ENCODE data around the gene LCAT.
"Not testable (repeated sequence)": the region's sequence is repeated elsewhere in the genome, so short reads cannot be mapped to it uniquely, and the experiment has no call there.

LCAT gene

GRCh38 chr16:67946966-67947558 is 3.1 kb upstream of the LCAT start:
- DNase-seq (ENCODE audit: low read depth, low spot score), result no peak

- no peak for DNase-seq (ENCODE audit: low read depth, low spot score)
Measured at GRCh38 chr16:67946128-67946569, 2.2 kb upstream of the LCAT start.

GRCh38 chr16:67945392-67945933 is 1.5 kb upstream of the LCAT start:
- no peak for DNase-seq (ENCODE audit: low read depth, low spot score)

GRCh38 chr16:67944690-67945391 is 921 bp upstream of the LCAT start:
- no peak for DNase-seq (ENCODE audit: low read depth, low spot score)

GRCh38 chr16:67943256-67943618 is 683 bp downstream of the LCAT start:
- no peak for DNase-seq (ENCODE audit: low read depth, low spot score)

GRCh38 chr16:67942510-67943255 is 1.2 kb downstream of the LCAT start:
- no peak for DNase-seq (ENCODE audit: low read depth, low spot score)

- DNase-seq (ENCODE audit: low read depth, low spot score), result no peak
Measured at GRCh38 chr16:67942200-67942509, 1.8 kb downstream of the LCAT start.

GRCh38 chr16:67941469-67942199 is 2.3 kb downstream of the LCAT start:
- no peak for DNase-seq (ENCODE audit: low read depth, low spot score)

- DNase-seq (ENCODE audit: low read depth, low spot score), result no peak
Measured at GRCh38 chr16:67940446-67941089, 3.4 kb downstream of the LCAT start.

GRCh38 chr16:67939507-67940445 is 4.1 kb downstream of the LCAT start:
- no peak for DNase-seq (ENCODE audit: low read depth, low spot score)

GRCh38 chr16:67937713-67938112 is 6.2 kb downstream of the LCAT start:
- not testable (repeated sequence) for DNase-seq (ENCODE audit: low read depth, low spot score)

- no peak for DNase-seq (ENCODE audit: low read depth, low spot score)
Measured at GRCh38 chr16:67936880-67937605, 6.9 kb downstream of the LCAT start.

GRCh38 chr16:67936124-67936879 is 7.6 kb downstream of the LCAT start, which contains the start of gene PSMB10:
PSMB10 (minus strand) TSS chr16:67936850; CDS start chr16:67936749, 101 bp downstream.
- DNase-seq (ENCODE audit: low read depth, low spot score), result no peak

- peak; percentile 66 for DNase-seq (ENCODE audit: low read depth, low spot score)
Measured at GRCh38 chr16:67935402-67936123, 8.4 kb downstream of the LCAT start.

- no peak for DNase-seq (ENCODE audit: low read depth, low spot score)
Measured at GRCh38 chr16:67935101-67935401, 8.9 kb downstream of the LCAT start.

- no peak for DNase-seq (ENCODE audit: low read depth, low spot score)
Measured at GRCh38 chr16:67934306-67935100, 9.4 kb downstream of the LCAT start.

GRCh38 chr16:67933805-67934204 is 10.1 kb downstream of the LCAT start:
- DNase-seq (ENCODE audit: low read depth, low spot score), result no peak

- no peak for DNase-seq (ENCODE audit: low read depth, low spot score)
Measured at GRCh38 chr16:67932462-67932840, 11.5 kb downstream of the LCAT start.
